B cell (primary cell): ENCODE measurements around the gene GRID1. TPM values are rescaled to one million over a fixed set of nuclear protein-coding genes. Genes with fewer than 3 reads are reported as not detected.
"Not testable (repeated sequence)": the region's sequence is repeated elsewhere in the genome, so short reads cannot be mapped to it uniquely, and the experiment has no call there.

ENCODE experiments used
- ATAC-seq: fragments of 200-7000 bp; cut with Tn5 transposase; one replicate; pipeline ENCODE4 v1.10.0; 2021; ENCODE audit warnings: low read depth, mild to moderate bottlenecking, moderate number of reproducible peaks, moderate library complexity
- CTCF ChIA-PET: fragments of 350-600 bp; sonication (Branson Sonifier 250); formaldehyde crosslinking; loops from one replicate; lab custom pipeline; 2021; ENCODE audit warnings: antibody characterized with exemption, inconsistent platforms; lab: Charles Lee
- POLR2A ChIA-PET: fragments of 350-600 bp; sonication (Branson Sonifier 250); formaldehyde crosslinking; loops from one replicate; lab custom pipeline; 2021; ENCODE audit warnings: antibody characterized with exemption; lab: Charles Lee
- DNase-seq: peaks from one replicate; pipeline ENCODE4 v3.0.0; 2013
- H2AFZ ChIP-seq: 2 replicates; pipeline ENCODE4 v1.6.1; 2012; ENCODE audit warnings: mild to moderate bottlenecking, low read depth, low read length; ENCODE audit not compliant: insufficient read depth, poor library complexity, severe bottlenecking
- H3K27ac ChIP-seq, 2 donors: 1 replicate in 1 of 2; 2 replicates in 1 of 2; pipeline ENCODE4 v1.5.1; 2012 to 2013; ENCODE audit warnings: low read length in 2 of 2, mild to moderate bottlenecking in 2 of 2, moderate library complexity in 1 of 2
- H3K27me3 ChIP-seq, 4 experiments: fragments of 200-600 bp in 1 of 4; sonication (generic) in 1 of 4; replicated peaks in 1 of 4; 1 replicate in 2 of 4; 2 replicates in 2 of 4; pipeline versions ENCODE4 v1.6.1 to v1.7.0; 2013 to 2016; ENCODE audit warnings: low read length in 3 of 4, mild to moderate bottlenecking in 2 of 4, mixed read lengths in 1 of 4, moderate library complexity in 1 of 4; ENCODE audit not compliant: insufficient read depth in 4 of 4, control insufficient read depth in 3 of 4; ENCODE audit errors: control extremely low read depth in 1 of 4
- H3K36me3 ChIP-seq, 2 experiments: replicated peaks in 1 of 2; 1 replicate in 1 of 2; 2 replicates in 1 of 2; pipeline versions ENCODE4 v1.6.1 to v1.7.1; 2013; ENCODE audit warnings: low read length in 1 of 2; ENCODE audit not compliant: insufficient read depth in 2 of 2, control insufficient read depth in 1 of 2; ENCODE audit errors: control extremely low read depth in 1 of 2, extremely low read depth in 1 of 2
- H3K4me1 ChIP-seq, 2 donors: fragments of 200-600 bp in 1 of 2; sonication (generic) in 1 of 2; 1 replicate in 1 of 2; 2 replicates in 1 of 2; pipeline versions ENCODE4 v1.5.1 to v1.6.1; 2013 to 2017; ENCODE audit warnings: low read length in 2 of 2; ENCODE audit not compliant: control insufficient read depth in 2 of 2, insufficient read depth in 2 of 2
- H3K4me2 ChIP-seq: replicated peaks from 2 replicates; pipeline ENCODE3; 2012; ENCODE audit warnings: mild to moderate bottlenecking, low read depth, low read length; ENCODE audit not compliant: poor library complexity, severe bottlenecking
- H3K4me3 ChIP-seq, 5 experiments: fragments of 200-600 bp in 1 of 5; sonication (generic) in 1 of 5; 1 replicate in 3 of 5; 2 replicates in 2 of 5; pipeline versions ENCODE4 v1.5.1 to v1.7.0; 2011 to 2016; ENCODE audit warnings: low read length in 4 of 5, mild to moderate bottlenecking in 4 of 5, low read depth in 2 of 5, control low read depth in 1 of 5, moderate library complexity in 1 of 5; ENCODE audit not compliant: insufficient read depth in 1 of 5; ENCODE audit errors: control extremely low read depth in 1 of 5, extremely low read depth in 1 of 5
- H3K79me2 ChIP-seq: fragments of 200-600 bp; sonication (generic); one replicate; pipeline ENCODE4 v1.6.0; 2016; ENCODE audit warnings: low read length; ENCODE audit not compliant: control insufficient read depth, insufficient read depth
- H3K9ac ChIP-seq: fragments of 200-600 bp; sonication (generic); 2 replicates; pipeline ENCODE4 v1.6.1; 2017; ENCODE audit warnings: mild to moderate bottlenecking, low read length, moderate library complexity
- H3K9me3 ChIP-seq, 3 donors: one replicate each; pipeline versions ENCODE4 v1.6.1 to v1.7.1; 2013; ENCODE audit warnings: low read length in 2 of 3; ENCODE audit not compliant: control insufficient read depth in 2 of 3, insufficient read depth in 1 of 3; ENCODE audit errors: control extremely low read depth in 1 of 3
- H4K20me1 ChIP-seq: 2 replicates; pipeline ENCODE4 v1.6.0; 2012; ENCODE audit warnings: mild to moderate bottlenecking, low read length; ENCODE audit not compliant: insufficient read depth, control insufficient read depth, poor library complexity, severe bottlenecking
- H3K27ac Mint-ChIP-seq: one replicate; pipeline ENCODE4 v1.8.0; 2021; ENCODE audit warnings: mixed read lengths
- H3K27me3 Mint-ChIP-seq: one replicate; pipeline ENCODE4 v1.8.0; 2021; ENCODE audit warnings: mixed read lengths
- H3K4me1 Mint-ChIP-seq: one replicate; pipeline ENCODE4 v1.8.0; 2021; ENCODE audit warnings: mixed read lengths
- H3K4me3 Mint-ChIP-seq: one replicate; pipeline ENCODE4 v1.8.0; 2021; ENCODE audit warnings: mixed read lengths
- H3K9me3 Mint-ChIP-seq: one replicate; pipeline ENCODE4 v1.8.0; 2022; ENCODE audit warnings: mixed read lengths; ENCODE audit not compliant: insufficient read depth
- CTCF ChIP-seq: fragments of 200-600 bp; IDR thresholded peaks from one replicate; pipeline ENCODE4 v1.8.0; 2022; ENCODE audit warnings: antibody characterized with exemption, mild to moderate bottlenecking
- EZH2 ChIP-seq: IDR thresholded peaks from 2 replicates; pipeline ENCODE4 v1.6.1; 2012; ENCODE audit warnings: borderline replicate concordance, low read depth, mild to moderate bottlenecking, moderate library complexity, low read length; ENCODE audit not compliant: insufficient read depth, poor library complexity, severe bottlenecking
- WGBS: methylation state at CpG from one replicate; pipeline ENCODE4 v1.1.5; 2013; ENCODE audit warnings: missing lambda C conversion rate; ENCODE audit not compliant: insufficient coverage; 5-methylcytosine and 5-hydroxymethylcytosine counted together
- intact Hi-C: fragments of 100-400 bp; cut with micrococcal nuclease; formaldehyde crosslinking; loops from one replicate; pipeline ENCODE4 v1.10.0; 2022
- polyA plus RNA-seq: library from polyadenylated mRNA; depleted of rRNA; stranded (reverse); fragments of >200 nt; gene quantifications from 2 replicates; pipeline ENCODE4 v1.2.3, GENCODE V29; 2012
- total RNA-seq, 2 donors: library from RNA; stranded (reverse); fragments of 120-200 nt in 1 of 2; gene quantifications; 1 replicate in 1 of 2; 2 replicates in 1 of 2; pipeline versions ENCODE4 v1.2.3 to v1.2.4, GENCODE V29; 2013 to 2022

The GRID1 gene
- total and polyA plus RNA-seq, 2 donors (not counting 1 experiment from before 2014, with no cell fraction given) = not detected

- TF ChIP-seq EZH2 = no peak
- TF ChIP-seq CTCF = no peak
- POLR2A ChIA-PET = no interaction called here
- ATAC-seq = no peak
- Mint-ChIP-seq H3K27ac (no peak overlapping the region), H3K4me1 (no peaks in the 10 kb centered on the region), H3K4me3 (no peak overlapping the region), H3K9me3 (no peaks in the 10 kb centered on the region), H3K27me3 (no peaks in the 10 kb centered on the region)
- no peak overlapping the region for H3K9ac ChIP-seq
- WGBS = 97% methylated on average over 7 of the region's 11 CpGs
- no peak for DNase-seq
- H3K9me3 ChIP-seq = no peaks in the 10 kb centered on the region
- no peaks in the 10 kb centered on the region for H3K27me3 ChIP-seq
- no peaks in the 10 kb centered on the region for H4K20me1 ChIP-seq
- H3K36me3 ChIP-seq = no peaks in the 10 kb centered on the region
- H3K4me2 ChIP-seq = no peak overlapping the region
- H3K27ac ChIP-seq = no peak overlapping the region
- CTCF ChIA-PET = no interaction called here
- H2AFZ ChIP-seq = no peak overlapping the region
- no peak overlapping the region for H3K4me3 ChIP-seq
- H3K4me1 ChIP-seq = no peaks in the 10 kb centered on the region
- intact Hi-C loops = no loop called here
- H3K79me2 ChIP-seq = no peaks in the 10 kb centered on the region
Measured at GRCh38 chr10:86177537-86178155, 188.9 kb downstream of the GRID1 start.

- H3K4me1 ChIP-seq = no peaks in the 10 kb centered on the region
- no peak overlapping the region for H3K9ac ChIP-seq
- no peaks in the 10 kb centered on the region for H3K79me2 ChIP-seq
- no peaks in the 10 kb centered on the region for H3K9me3 Mint-ChIP-seq
- H3K27ac ChIP-seq = no peak overlapping the region
- H3K4me3 ChIP-seq = no peak overlapping the region
- H3K36me3 ChIP-seq = no peaks in the 10 kb centered on the region
- no peak for ATAC-seq
- H3K4me2 ChIP-seq = no peak overlapping the region
- no peaks in the 10 kb centered on the region for H3K27me3 ChIP-seq
- intact Hi-C loops = no loop called here
- H3K27ac Mint-ChIP-seq = no peak overlapping the region
- H3K27me3 Mint-ChIP-seq = no peaks in the 10 kb centered on the region
- H3K4me3 Mint-ChIP-seq = no peak overlapping the region
- ChIA-PET POLR2A (no interaction called here), CTCF (no interaction called here)
- TF ChIP-seq EZH2 (no peak), CTCF (no peak)
- WGBS = 83% methylated on average over 9 of the region's 10 CpGs
- no peak overlapping the region for H2AFZ ChIP-seq
- H3K4me1 Mint-ChIP-seq = no peaks in the 10 kb centered on the region
- H3K9me3 ChIP-seq = no peaks in the 10 kb centered on the region
- no peak for DNase-seq
- no peaks in the 10 kb centered on the region for H4K20me1 ChIP-seq
Measured at GRCh38 chr10:86176850-86177536, 189.6 kb downstream of the GRID1 start.

- H2AFZ ChIP-seq, H3K9ac ChIP-seq, H3K4me2 ChIP-seq, H3K27ac Mint-ChIP-seq, H3K36me3 ChIP-seq, DNase-seq, intact Hi-C loops, H3K27ac ChIP-seq, H3K79me2 ChIP-seq, H3K27me3 ChIP-seq, ATAC-seq, H4K20me1 ChIP-seq, CTCF ChIA-PET, H3K4me3 Mint-ChIP-seq, H3K27me3 Mint-ChIP-seq, POLR2A ChIA-PET, H3K9me3 ChIP-seq, H3K9me3 Mint-ChIP-seq, H3K4me3 ChIP-seq: not testable (repeated sequence)
- peaks cover 9 to 10% of the 10 kb centered on the region in 2 donors for H3K4me1 ChIP-seq
- H3K4me1 Mint-ChIP-seq = peaks cover 10% of the 10 kb centered on the region
- WGBS = 93% methylated on average over 8 of the region's 10 CpGs
Measured at GRCh38 chr10:86175476-86175875, 191.1 kb downstream of the GRID1 start.
